ENCODE measurements around the gene AFF3.

DNA sequence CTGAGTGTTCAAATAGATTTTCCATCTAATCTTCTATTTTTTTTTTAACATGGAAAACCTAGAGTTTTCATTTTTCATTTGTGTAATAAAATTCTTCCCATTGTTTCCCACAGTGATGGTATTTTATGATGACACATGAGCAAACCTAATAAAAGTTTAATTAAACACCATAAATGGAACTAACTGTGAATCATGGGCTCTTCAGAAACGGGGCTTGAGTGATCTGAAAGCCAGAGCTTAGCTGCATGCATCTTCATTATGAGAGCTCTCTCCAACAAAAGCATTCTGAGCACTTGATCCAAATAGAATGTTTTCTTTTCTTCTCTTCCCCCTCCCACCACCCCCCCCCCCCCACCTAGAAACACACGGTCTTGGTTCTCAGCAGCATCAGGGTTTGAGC, 570.4 kb downstream of the AFF3 start:
- no peak for TF ChIP-seq ZFX (IDR thresholded peaks at IDR 0.05; ENCODE audit: borderline replicate concordance)
- TF ChIP-seq, protein P1, sequence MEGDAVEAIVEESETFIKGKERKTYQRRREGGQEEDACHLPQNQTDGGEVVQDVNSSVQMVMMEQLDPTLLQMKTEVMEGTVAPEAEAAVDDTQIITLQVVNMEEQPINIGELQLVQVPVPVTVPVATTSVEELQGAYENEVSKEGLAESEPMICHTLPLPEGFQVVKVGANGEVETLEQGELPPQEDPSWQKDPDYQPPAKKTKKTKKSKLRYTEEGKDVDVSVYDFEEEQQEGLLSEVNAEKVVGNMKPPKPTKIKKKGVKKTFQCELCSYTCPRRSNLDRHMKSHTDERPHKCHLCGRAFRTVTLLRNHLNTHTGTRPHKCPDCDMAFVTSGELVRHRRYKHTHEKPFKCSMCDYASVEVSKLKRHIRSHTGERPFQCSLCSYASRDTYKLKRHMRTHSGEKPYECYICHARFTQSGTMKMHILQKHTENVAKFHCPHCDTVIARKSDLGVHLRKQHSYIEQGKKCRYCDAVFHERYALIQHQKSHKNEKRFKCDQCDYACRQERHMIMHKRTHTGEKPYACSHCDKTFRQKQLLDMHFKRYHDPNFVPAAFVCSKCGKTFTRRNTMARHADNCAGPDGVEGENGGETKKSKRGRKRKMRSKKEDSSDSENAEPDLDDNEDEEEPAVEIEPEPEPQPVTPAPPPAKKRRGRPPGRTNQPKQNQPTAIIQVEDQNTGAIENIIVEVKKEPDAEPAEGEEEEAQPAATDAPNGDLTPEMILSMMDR (IDR thresholded peaks at IDR 0.05) = no peak

Data from 22Rv1 (cell line).